ENCODE results near the gene ZNF488.

DNA sequence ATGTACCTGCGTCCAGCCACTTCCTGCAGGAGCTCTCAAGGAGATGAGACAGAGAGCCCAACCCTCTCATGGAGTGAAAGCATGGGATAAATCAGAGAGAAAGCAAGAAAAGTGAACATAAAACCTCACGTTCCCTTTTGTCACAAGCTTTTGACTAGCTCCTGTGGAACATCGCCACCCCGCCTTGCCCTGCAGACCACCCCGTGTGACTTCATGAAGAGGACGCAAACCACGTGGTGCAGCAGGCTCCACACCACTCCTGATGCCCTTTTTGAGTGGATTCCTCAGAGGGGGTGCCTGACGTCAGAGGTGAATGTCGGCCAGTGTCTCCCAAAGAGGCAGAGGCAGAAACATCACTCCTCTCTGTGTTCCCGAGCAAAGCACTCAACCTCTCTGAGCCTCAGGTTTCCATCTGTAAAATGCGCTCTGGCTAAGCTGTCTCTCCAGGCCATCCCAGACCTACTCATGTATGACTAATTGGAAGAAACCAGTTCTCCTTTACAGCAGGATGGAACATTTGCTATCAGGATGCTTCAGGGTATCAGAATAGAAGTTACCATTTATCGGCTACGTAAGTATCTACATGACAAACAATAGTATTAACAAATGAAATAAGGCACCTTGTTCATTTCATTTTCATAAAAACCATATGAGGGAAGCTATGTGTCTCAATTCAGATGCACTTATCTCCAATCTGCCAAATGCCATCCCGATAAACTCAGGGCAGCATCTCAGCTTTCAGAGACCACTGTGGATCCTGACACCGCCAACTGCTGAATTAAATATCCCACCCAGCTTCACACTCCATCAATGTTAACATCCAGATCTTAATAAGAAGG is 5.3 kb downstream of the ZNF488 start:
- TF ChIP-seq, protein P1, sequence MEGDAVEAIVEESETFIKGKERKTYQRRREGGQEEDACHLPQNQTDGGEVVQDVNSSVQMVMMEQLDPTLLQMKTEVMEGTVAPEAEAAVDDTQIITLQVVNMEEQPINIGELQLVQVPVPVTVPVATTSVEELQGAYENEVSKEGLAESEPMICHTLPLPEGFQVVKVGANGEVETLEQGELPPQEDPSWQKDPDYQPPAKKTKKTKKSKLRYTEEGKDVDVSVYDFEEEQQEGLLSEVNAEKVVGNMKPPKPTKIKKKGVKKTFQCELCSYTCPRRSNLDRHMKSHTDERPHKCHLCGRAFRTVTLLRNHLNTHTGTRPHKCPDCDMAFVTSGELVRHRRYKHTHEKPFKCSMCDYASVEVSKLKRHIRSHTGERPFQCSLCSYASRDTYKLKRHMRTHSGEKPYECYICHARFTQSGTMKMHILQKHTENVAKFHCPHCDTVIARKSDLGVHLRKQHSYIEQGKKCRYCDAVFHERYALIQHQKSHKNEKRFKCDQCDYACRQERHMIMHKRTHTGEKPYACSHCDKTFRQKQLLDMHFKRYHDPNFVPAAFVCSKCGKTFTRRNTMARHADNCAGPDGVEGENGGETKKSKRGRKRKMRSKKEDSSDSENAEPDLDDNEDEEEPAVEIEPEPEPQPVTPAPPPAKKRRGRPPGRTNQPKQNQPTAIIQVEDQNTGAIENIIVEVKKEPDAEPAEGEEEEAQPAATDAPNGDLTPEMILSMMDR (conservative IDR thresholded peaks at IDR 0.05 in 1 of 2, IDR thresholded peaks at IDR 0.05 in 1 of 2; ENCODE audit: low read depth in 1 of 2, low read length in 2 of 2): no peak
- TF ChIP-seq EZH2 (IDR thresholded peaks at IDR 0.05; ENCODE audit: low read length, missing control alignments): no peak
